IMR-90 (cell line): ENCODE data around the gene CD82. TPM values are rescaled to one million over a fixed set of nuclear protein-coding genes. Genes with fewer than 3 reads are reported as not detected.

ENCODE experiments used
- ATAC-seq: fragments of 200-7000 bp; cut with Tn5 transposase; 2 replicates; pipeline ENCODE4 v1.9.1; 2020; ENCODE audit warnings: low read depth, mild to moderate bottlenecking, moderate library complexity
- BruUV-seq: library from RNA; stranded (reverse); fragments of 400-500 nt; replicated peaks from 2 replicates; lab custom pipeline; 2021; lab: Mats Ljungman, UMichigan
- CTCF ChIA-PET: fragments of 300-600 bp; formaldehyde crosslinking; extraction: SDS; loops from one replicate; lab custom pipeline; 2021; ENCODE audit warnings: antibody characterized with exemption; lab: Yijun Ruan, JAX
- POLR2A ChIA-PET: fragments of 300-600 bp; sonication (Branson Sonifier 250); formaldehyde crosslinking; loops from one replicate; lab custom pipeline; 2022; ENCODE audit warnings: antibody characterized with exemption; ENCODE audit not compliant: unreplicated experiment; lab: Charles Lee
- DNase-seq: peaks from one replicate; pipeline ENCODE4 v3.0.0; 2013
- H2AFZ ChIP-seq: replicated peaks from 2 replicates; pipeline ENCODE3; 2013; ENCODE audit warnings: low read length, mild to moderate bottlenecking; ENCODE audit not compliant: poor library complexity
- H2AK5ac ChIP-seq: 2 replicates; pipeline ENCODE4 v1.6.1; 2013; ENCODE audit warnings: low read depth, low read length, inconsistent platforms
- H2AK9ac ChIP-seq: replicated peaks from 2 replicates; pipeline ENCODE3; 2013; ENCODE audit warnings: mild to moderate bottlenecking, low read depth, low read length, moderate library complexity; ENCODE audit not compliant: poor library complexity
- H2BK120ac ChIP-seq: 2 replicates; pipeline ENCODE4 v1.6.1; 2013; ENCODE audit warnings: low read depth, low read length, inconsistent platforms
- H2BK15ac ChIP-seq: 3 replicates; pipeline ENCODE4 v1.6.1; 2013; ENCODE audit warnings: low read depth, low read length, inconsistent platforms
- H2BK20ac ChIP-seq: 2 replicates; pipeline ENCODE4 v1.6.1; 2013; ENCODE audit warnings: low read depth, mild to moderate bottlenecking, inconsistent platforms, low read length, moderate library complexity
- H2BK5ac ChIP-seq: 2 replicates; pipeline ENCODE4 v1.6.1; 2013; ENCODE audit warnings: mild to moderate bottlenecking, low read depth, low read length, inconsistent platforms; ENCODE audit not compliant: poor library complexity, severe bottlenecking
- H3K14ac ChIP-seq: replicated peaks from 2 replicates; pipeline ENCODE4 v1.6.1; 2013; ENCODE audit warnings: low read depth, low read length, inconsistent platforms
- H3K18ac ChIP-seq: 2 replicates; pipeline ENCODE4 v1.6.1; 2013; ENCODE audit warnings: low read depth, low read length, control low read depth
- H3K23ac ChIP-seq: 2 replicates; pipeline ENCODE4 v1.6.1; 2013; ENCODE audit warnings: low read depth, low read length, inconsistent platforms
- H3K27ac ChIP-seq: 2 replicates; pipeline ENCODE4 v1.5.1; 2013; ENCODE audit warnings: mild to moderate bottlenecking, control low read depth, low read length; ENCODE audit not compliant: insufficient read depth
- H3K27me3 ChIP-seq: 2 replicates; pipeline ENCODE4 v1.6.1; 2013; ENCODE audit warnings: low read length; ENCODE audit not compliant: control insufficient read depth, insufficient read depth
- H3K36me3 ChIP-seq: 2 replicates; pipeline ENCODE4 v1.6.1; 2013; ENCODE audit warnings: low read length, mixed read lengths; ENCODE audit not compliant: control insufficient read depth, insufficient read depth
- H3K4ac ChIP-seq: 2 replicates; pipeline ENCODE4 v1.6.1; 2013; ENCODE audit warnings: low read depth, low read length, inconsistent platforms
- H3K4me1 ChIP-seq: 2 replicates; pipeline ENCODE4 v1.6.1; 2013; ENCODE audit warnings: low read length, mixed read lengths; ENCODE audit not compliant: control insufficient read depth, insufficient read depth
- H3K4me2 ChIP-seq: 2 replicates; pipeline ENCODE4 v1.6.1; 2013; ENCODE audit warnings: low read depth, mild to moderate bottlenecking, control low read depth, low read length, moderate library complexity
- H3K4me3 ChIP-seq: 2 replicates; pipeline ENCODE4 v1.5.1; 2013; ENCODE audit warnings: low read depth, mild to moderate bottlenecking, control low read depth, low read length, moderate library complexity; ENCODE audit not compliant: insufficient read depth
- H3K56ac ChIP-seq: 2 replicates; pipeline ENCODE4 v1.6.1; 2013; ENCODE audit warnings: low read length, inconsistent platforms; ENCODE audit not compliant: insufficient read depth; ENCODE audit errors: extremely low read depth
- H3K79me1 ChIP-seq, 2 experiments: 2 replicates each; pipeline ENCODE4 v1.6.1; 2013; ENCODE audit warnings: low read length in 2 of 2, inconsistent platforms in 1 of 2, low read depth in 1 of 2
- H3K9ac ChIP-seq: 2 replicates; pipeline ENCODE4 v1.6.1; 2013; ENCODE audit warnings: low read depth, low read length, control low read depth
- H3K9me1 ChIP-seq: 2 replicates; pipeline ENCODE4 v1.6.1; 2013; ENCODE audit warnings: low read length, inconsistent platforms; ENCODE audit not compliant: insufficient read depth
- H3K9me3 ChIP-seq: 2 replicates; pipeline ENCODE4 v1.6.1; 2013; ENCODE audit warnings: low read length; ENCODE audit not compliant: control insufficient read depth, insufficient read depth
- H4K20me1 ChIP-seq: 2 replicates; pipeline ENCODE4 v1.6.1; 2013; ENCODE audit warnings: low read length, inconsistent platforms; ENCODE audit not compliant: insufficient read depth
- H4K5ac ChIP-seq: 2 replicates; pipeline ENCODE4 v1.6.1; 2013; ENCODE audit warnings: mild to moderate bottlenecking, low read depth, low read length, control low read depth
- H4K8ac ChIP-seq, 2 experiments: 2 replicates each; pipeline ENCODE4 v1.6.1; 2013; ENCODE audit warnings: low read depth in 2 of 2, low read length in 2 of 2, control low read depth in 1 of 2, inconsistent platforms in 1 of 2
- H4K91ac ChIP-seq: 2 replicates; pipeline ENCODE4 v1.6.1; 2013; ENCODE audit warnings: low read depth, low read length, inconsistent platforms; ENCODE audit not compliant: insufficient read depth
- BHLHE40 ChIP-seq: fragments of 150-350 bp; IDR thresholded peaks from 2 replicates; pipeline ENCODE4 v1.6.1; 2016; ENCODE audit warnings: mild to moderate bottlenecking, low read depth, low read length
- FOS ChIP-seq: fragments of 150-350 bp; IDR thresholded peaks from 2 replicates; pipeline ENCODE4 v1.6.1; 2016; ENCODE audit warnings: low read depth, low read length
- MAFK ChIP-seq: IDR thresholded peaks from 2 replicates; pipeline ENCODE4 v1.6.1; 2012; ENCODE audit warnings: low read depth, low read length, improper control_type of control experiment
- RAD21 ChIP-seq: IDR thresholded peaks from 2 replicates; pipeline ENCODE4 v1.6.1; 2012; ENCODE audit warnings: low read length, improper control_type of control experiment
- RCOR1 ChIP-seq: IDR thresholded peaks from 2 replicates; pipeline ENCODE4 v1.6.1; 2012; ENCODE audit warnings: mild to moderate bottlenecking, low read length, improper control_type of control experiment; ENCODE audit not compliant: insufficient replicate concordance
- WGBS, 2 experiments: methylation state at CpG; one replicate each; pipeline versions ENCODE4 v1.1.5 to v1.1.7; 2013; ENCODE audit warnings: missing lambda C conversion rate in 2 of 2; ENCODE audit not compliant: insufficient read length in 1 of 2; ENCODE audit errors: extremely low coverage in 2 of 2; 5-methylcytosine and 5-hydroxymethylcytosine counted together
- dilution Hi-C: fragments of 300-500 bp; cut with HindIII; formaldehyde crosslinking; loops from one replicate; pipeline ENCODE4 v1.14.3; 2018; ENCODE audit warnings: low sequenced_read_pairs; ENCODE audit not compliant: unreplicated experiment
- in situ Hi-C: fragments of 300-500 bp; cut with MboI; formaldehyde crosslinking; loops from 3 replicates; pipeline ENCODE4 v1.14.3; 2019; ENCODE audit warnings: low sequenced_read_pairs, inconsistent platforms, mixed read lengths
- intact Hi-C: fragments of 100-400 bp; cut with micrococcal nuclease; formaldehyde crosslinking; loops from 2 replicates; pipeline ENCODE4 v1.10.0; 2022
- polyA plus RNA-seq, 3 experiments: library from polyadenylated mRNA; depleted of rRNA; stranded (reverse); fragments of >200 nt; gene quantifications; 2 replicates each; pipeline ENCODE4 v1.2.3, GENCODE V29; 2012; ENCODE audit warnings: low replicate concordance in 1 of 3
- total RNA-seq: library from RNA; depleted of rRNA; stranded (reverse); fragments of >200 nt; gene quantifications from 2 replicates; pipeline ENCODE4 v1.2.3, GENCODE V29; 2012
- TF ChIP-seq, protein P1 (sequence below): fragments of 150-350 bp; IDR thresholded peaks from 2 replicates; pipeline ENCODE4 v1.6.1; 2016; ENCODE audit warnings: low read depth, mild to moderate bottlenecking, low read length, moderate library complexity, borderline replicate concordance

Gene CD82
- total and polyA plus RNA-seq, 2 of the 4 experiments (the other 2 are of a cell fraction) = 32.8 to 49.4 TPM

GRCh38 chr11:44565953-44566949 is 788 bp downstream of the CD82 start:
- H2AFZ ChIP-seq = peak overlapping the region; percentile 91
- H3K79me1 ChIP-seq = peaks cover 29 to 53% of the 10 kb centered on the region in 2 experiments
- peak overlapping the region; percentile 53; the same call in 1 of the 2 replicates for H2BK120ac ChIP-seq
- H3K9ac ChIP-seq = peak overlapping the region; percentile 79
- H3K4ac ChIP-seq = peak overlapping the region; percentile 92
- TF ChIP-seq RCOR1 (no peak), MAFK (no peak), BHLHE40 (no peak), FOS (no peak), RAD21 (no peak)
- TF ChIP-seq, protein P1, sequence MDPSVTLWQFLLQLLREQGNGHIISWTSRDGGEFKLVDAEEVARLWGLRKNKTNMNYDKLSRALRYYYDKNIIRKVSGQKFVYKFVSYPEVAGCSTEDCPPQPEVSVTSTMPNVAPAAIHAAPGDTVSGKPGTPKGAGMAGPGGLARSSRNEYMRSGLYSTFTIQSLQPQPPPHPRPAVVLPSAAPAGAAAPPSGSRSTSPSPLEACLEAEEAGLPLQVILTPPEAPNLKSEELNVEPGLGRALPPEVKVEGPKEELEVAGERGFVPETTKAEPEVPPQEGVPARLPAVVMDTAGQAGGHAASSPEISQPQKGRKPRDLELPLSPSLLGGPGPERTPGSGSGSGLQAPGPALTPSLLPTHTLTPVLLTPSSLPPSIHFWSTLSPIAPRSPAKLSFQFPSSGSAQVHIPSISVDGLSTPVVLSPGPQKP = no peak
- peak overlapping the region; percentile 99 for H2AK5ac ChIP-seq
- in situ Hi-C loops = loop anchor here (25.0 kb wide), 1 partner anchor 1246 kb away; the partner anchor contains the start of gene SLC35C1
- POLR2A ChIA-PET = interaction anchor here (1.3 kb wide), 1 partner anchor 23 kb away, joined by 4 read pairs; no protein-coding TSS in a partner anchor
- peak overlapping the region; percentile 29 for H2AK9ac ChIP-seq
- peak overlapping the region; percentile 39; the same call in 1 of the 2 replicates for H3K23ac ChIP-seq
- peak overlapping the region in 1 of 2 experiments; percentile 23; a peak in 1 of 4 replicates for H4K8ac ChIP-seq
- DNase-seq = no peak
- peak overlapping the region; percentile 78 for H3K4me3 ChIP-seq
- H3K56ac ChIP-seq = peak overlapping the region; percentile 68; the same call in 1 of the 2 replicates
- peak overlapping the region; percentile 61 for H2BK5ac ChIP-seq
- H3K27ac ChIP-seq = peak overlapping the region; percentile 73
- peak overlapping the region; percentile 22 for H3K18ac ChIP-seq
- peak overlapping the region; percentile 83; the same call in 2 of the 3 replicates for H2BK15ac ChIP-seq
- no peak for ATAC-seq
- no peaks in the 10 kb centered on the region for H3K36me3 ChIP-seq
- H3K9me3 ChIP-seq = no peaks in the 10 kb centered on the region
- no peak overlapping the region for H4K5ac ChIP-seq
- H4K20me1 ChIP-seq = no peaks in the 10 kb centered on the region
- peak overlapping the region; percentile 28; the same call in 1 of the 2 replicates for H4K91ac ChIP-seq
- peak overlapping the region; percentile 94 for H3K4me2 ChIP-seq
- H3K4me1 ChIP-seq = peaks cover 51% of the 10 kb centered on the region
- peaks cover 41% of the 10 kb centered on the region for H3K9me1 ChIP-seq
- H3K14ac ChIP-seq = peak overlapping the region; percentile 54
- no CpG with 5 or more reads among the region's 17 CpGs for WGBS, 2 experiments
- intact Hi-C loops = loop anchor here (2.0 to 10.0 kb wide), 4 partner anchors 43 to 199 kb away; partner anchors contain the start of gene TSPAN18
- CTCF ChIA-PET = interaction anchor here (0.8 kb wide), 1 partner anchor 51 kb away, joined by 6 read pairs; no protein-coding TSS in a partner anchor
- BruUV-seq = no TSS peak
- dilution Hi-C loops = no loop called here
- H3K27me3 ChIP-seq = no peaks in the 10 kb centered on the region
- 0 out of 2 replicates have a peak overlapping the region, but pooled peaks have one; percentile 3 for H2BK20ac ChIP-seq
